ENCODE measurements around the gene SYNCRIP. TPM values are rescaled to one million over a fixed set of nuclear protein-coding genes. Genes with fewer than 3 reads are reported as not detected.

The SYNCRIP gene
- total RNA-seq, 1 experiment from 2014 or later = 199 TPM

- Mint-ChIP-seq H3K27ac (no peak overlapping the region), H3K36me3 (ENCODE audit: insufficient read depth in 1 of 3, low read depth in 3 of 3) (peaks cover 28 to 42% (median 35%) of the 10 kb centered on the region in 3 experiments), H3K4me3 (no peak overlapping the region), H3K27me3 (ENCODE audit: low read depth) (no peaks in the 10 kb centered on the region), H3K9me3 (peaks cover 35 to 38% of the 10 kb centered on the region in 2 experiments), H3K4me1 (peaks cover 10 to 17% of the 10 kb centered on the region in 2 experiments)
- no peaks in the 10 kb centered on the region for H3K9me3 ChIP-seq (ENCODE audit: control insufficient read depth, low read depth, low read length)
- H3K27ac ChIP-seq (ENCODE audit: insufficient read length, low read depth, low read length) = no peak overlapping the region
- H2BK15ac ChIP-seq (ENCODE audit: low read depth, low read length) = no peak overlapping the region
- H2BK120ac ChIP-seq (ENCODE audit: low read depth, low read length, poor library complexity, severe bottlenecking) = no peak overlapping the region
- H3K4ac ChIP-seq (ENCODE audit: low read depth, low read length) = no peak overlapping the region
- H4K20me1 ChIP-seq (ENCODE audit: control insufficient read depth, insufficient read depth, insufficient read length) = no peaks in the 10 kb centered on the region
- DNase-seq = no peak
- no peak overlapping the region for H2BK20ac ChIP-seq (ENCODE audit: low read depth, low read length, poor library complexity, severe bottlenecking)
- H3K79me1 ChIP-seq (ENCODE audit: insufficient read depth, low read depth, low read length, poor library complexity, severe bottlenecking) = peaks cover 2% of the 10 kb centered on the region
- H3T11ph ChIP-seq (ENCODE audit: low read length) = no peak overlapping the region
- no peak overlapping the region for H2AFZ ChIP-seq (ENCODE audit: low read length)
- no peak overlapping the region for H3K18ac ChIP-seq (ENCODE audit: insufficient read length, low read depth, low read length)
- no peaks in the 10 kb centered on the region for H3K23me2 ChIP-seq (ENCODE audit: insufficient read length, low read depth, low read length, poor library complexity, severe bottlenecking)
- no peak overlapping the region for H3K23ac ChIP-seq (ENCODE audit: insufficient read length, low read depth, low read length)
- H3K4me2 ChIP-seq (ENCODE audit: insufficient read depth, insufficient read length, low read length) = no peak overlapping the region
- H3K79me2 ChIP-seq (ENCODE audit: insufficient read depth, low read length) = no peaks in the 10 kb centered on the region; the same call in 1 of the 2 replicates
- no peak for TF ChIP-seq CTCF (conservative IDR thresholded peaks at IDR 0.05)
- peaks cover 8% of the 10 kb centered on the region; the same call in 1 of the 2 replicates for H3K4me1 ChIP-seq (ENCODE audit: insufficient read depth, low read length)
- H4K8ac ChIP-seq (replicated peaks; ENCODE audit: insufficient read length, low read depth, low read length) = no peak overlapping the region
- H2BK5ac ChIP-seq (ENCODE audit: insufficient read length, low read length) = no peak overlapping the region
- H4K91ac ChIP-seq (ENCODE audit: insufficient read length, low read depth, low read length) = no peak overlapping the region
- no peak overlapping the region for H3K56ac ChIP-seq (ENCODE audit: insufficient read length, low read depth, low read length)
- H3K27me3 ChIP-seq (ENCODE audit: insufficient read depth, low read length) = no peaks in the 10 kb centered on the region
- H3K9ac ChIP-seq (ENCODE audit: extremely low read depth, insufficient read length, low read length) = no peak overlapping the region
- H2AK5ac ChIP-seq (ENCODE audit: insufficient read length, low read length) = no peak overlapping the region
- H2BK12ac ChIP-seq (ENCODE audit: insufficient read length, low read depth, low read length) = no peak overlapping the region
- H3K14ac ChIP-seq (ENCODE audit: insufficient read depth, low read length) = no peak overlapping the region
- no peak overlapping the region for H4K5ac ChIP-seq (ENCODE audit: insufficient read length, low read depth, low read length)
Measured at GRCh38 chr6:85581572-85581971, 61.1 kb downstream of the SYNCRIP start.

All from H9 (cell line).